ENCODE results near the gene GJA4.

The GJA4 gene

GRCh38 chr1:34792868-34793727 lies at the start of gene GJA4:
TSS of gene GJA4 (plus strand) at chr1:34792999. CDS start at chr1:34794214, 1,215 bp downstream.
- no peak for DNase-seq (ENCODE audit: low read depth)

- no peak for DNase-seq (ENCODE audit: low read depth)
Observed at GRCh38 chr1:34743775-34744174, 49.0 kb upstream of the GJA4 start.

GRCh38 chr1:34744851-34745250 lies 47.9 kb upstream of the GJA4 start:
- DNase-seq (ENCODE audit: low read depth), result no peak

GRCh38 chr1:34745666-34746065 lies 47.1 kb upstream of the GJA4 start:
- DNase-seq (ENCODE audit: low read depth), result no peak

GRCh38 chr1:34746101-34746500 lies 46.7 kb upstream of the GJA4 start:
- DNase-seq (ENCODE audit: low read depth), result no peak

- DNase-seq (ENCODE audit: low read depth), result no peak
Observed at GRCh38 chr1:34746785-34747637, 45.8 kb upstream of the GJA4 start.

GRCh38 chr1:34747638-34747941 lies 45.2 kb upstream of the GJA4 start:
- DNase-seq (ENCODE audit: low read depth), result no peak

GRCh38 chr1:34749992-34750391 lies 42.8 kb upstream of the GJA4 start:
- DNase-seq (ENCODE audit: low read depth), result no peak

- DNase-seq (ENCODE audit: low read depth), result no peak
Observed at GRCh38 chr1:34750610-34751009, 42.2 kb upstream of the GJA4 start.

GRCh38 chr1:34753163-34753562 lies 39.6 kb upstream of the GJA4 start:
- DNase-seq (ENCODE audit: low read depth), result no peak

GRCh38 chr1:34754964-34755637 lies 37.7 kb upstream of the GJA4 start, which contains the start of gene GJB5:
TSS of gene GJB5 (plus strand) at chr1:34755047. CDS start at chr1:34757331, 2,284 bp downstream.
- no peak for DNase-seq (ENCODE audit: low read depth)

- DNase-seq (ENCODE audit: low read depth), result no peak
Observed at GRCh38 chr1:34755961-34756360, 36.8 kb upstream of the GJA4 start.

- no peak for DNase-seq (ENCODE audit: low read depth)
Observed at GRCh38 chr1:34757386-34757785, 35.4 kb upstream of the GJA4 start.

- DNase-seq (ENCODE audit: low read depth), result no peak
Observed at GRCh38 chr1:34758751-34759150, 34.0 kb upstream of the GJA4 start.

- DNase-seq (ENCODE audit: low read depth), result no peak
Observed at GRCh38 chr1:34759503-34760357, 33.1 kb upstream of the GJA4 start, which contains the start of gene GJB4. TSS of gene GJB4 (plus strand) at chr1:34759740. CDS start at chr1:34761255, 1,515 bp downstream.

GRCh38 chr1:34761176-34761761 lies 31.5 kb upstream of the GJA4 start:
- no peak for DNase-seq (ENCODE audit: low read depth)

- no peak for DNase-seq (ENCODE audit: low read depth)
Observed at GRCh38 chr1:34761776-34762307, 31.0 kb upstream of the GJA4 start.

- no peak for DNase-seq (ENCODE audit: low read depth)
Observed at GRCh38 chr1:34762474-34763141, 30.2 kb upstream of the GJA4 start.

GRCh38 chr1:34763142-34763781 lies 29.5 kb upstream of the GJA4 start:
- DNase-seq (ENCODE audit: low read depth), result no peak

- DNase-seq (ENCODE audit: low read depth), result no peak
Observed at GRCh38 chr1:34768856-34769255, 23.9 kb upstream of the GJA4 start.
